NCI-H82 (cell line): ENCODE results near the gene SFT2D1.

ENCODE experiments used
- DNase-seq: peaks from one replicate; lab custom pipeline; 2025; lab: John Stamatoyannopoulos, UW

SFT2D1 gene

GRCh38 chr6:166307082-166308032, 35.0 kb downstream of the SFT2D1 start:
- peak; percentile 31 for DNase-seq

- no peak for DNase-seq
Observed at GRCh38 chr6:166306378-166307081, 35.8 kb downstream of the SFT2D1 start.

- peak; percentile 28 for DNase-seq
Observed at GRCh38 chr6:166305562-166306117, 36.7 kb downstream of the SFT2D1 start.

- no peak for DNase-seq
Observed at GRCh38 chr6:166304106-166304505, 38.2 kb downstream of the SFT2D1 start.

GRCh38 chr6:166301611-166302529, 40.5 kb downstream of the SFT2D1 start:
- no peak for DNase-seq

- no peak for DNase-seq
Observed at GRCh38 chr6:166300357-166300987, 41.9 kb downstream of the SFT2D1 start.

GRCh38 chr6:166297606-166298005, 44.7 kb downstream of the SFT2D1 start:
- no peak for DNase-seq

GRCh38 chr6:166296035-166296883, 46.1 kb downstream of the SFT2D1 start:
- no peak for DNase-seq

- DNase-seq, result no peak
Observed at GRCh38 chr6:166293731-166294584, 48.4 kb downstream of the SFT2D1 start.

GRCh38 chr6:166289207-166290060, 52.9 kb downstream of the SFT2D1 start:
- DNase-seq, result no peak

- DNase-seq, result peak; percentile 29
Observed at GRCh38 chr6:166286839-166287271, 55.5 kb downstream of the SFT2D1 start.

GRCh38 chr6:166285233-166285632, 57.1 kb downstream of the SFT2D1 start:
- no peak for DNase-seq

- DNase-seq, result no peak
Observed at GRCh38 chr6:166284640-166285039, 57.7 kb downstream of the SFT2D1 start.

- no peak for DNase-seq
Observed at GRCh38 chr6:166282394-166283032, 59.8 kb downstream of the SFT2D1 start.

- no peak for DNase-seq
Observed at GRCh38 chr6:166281104-166281503, 61.2 kb downstream of the SFT2D1 start.

GRCh38 chr6:166279393-166279679, 63.0 kb downstream of the SFT2D1 start:
- no peak for DNase-seq

GRCh38 chr6:166278579-166279392, 63.6 kb downstream of the SFT2D1 start:
- no peak for DNase-seq
